Endothelial cell (in vitro differentiated cells): Measurements from ENCODE around the gene BCL11A. TPM values are rescaled to one million over a fixed set of nuclear protein-coding genes. Genes with fewer than 3 reads are reported as not detected.

ENCODE experiments used
- DNase-seq: peaks from one replicate; pipeline ENCODE4 v3.0.0; 2021; ENCODE audit warnings: low spot score
- H3K27ac Mint-ChIP-seq: one replicate; pipeline ENCODE4 v1.8.0; 2021; ENCODE audit warnings: mixed read lengths, inconsistent platforms; ENCODE audit not compliant: unreplicated experiment
- H3K27me3 Mint-ChIP-seq: one replicate; pipeline ENCODE4 v1.8.0; 2021; ENCODE audit warnings: mild to moderate bottlenecking, moderate library complexity, mixed read lengths, inconsistent platforms; ENCODE audit not compliant: unreplicated experiment
- H3K36me3 Mint-ChIP-seq: one replicate; pipeline ENCODE4 v1.8.0; 2021; ENCODE audit warnings: mild to moderate bottlenecking, low read depth, mixed read lengths, inconsistent platforms; ENCODE audit not compliant: unreplicated experiment
- H3K4me1 Mint-ChIP-seq: one replicate; pipeline ENCODE4 v1.8.0; 2021; ENCODE audit warnings: mild to moderate bottlenecking, mixed read lengths, inconsistent platforms; ENCODE audit not compliant: unreplicated experiment
- H3K4me3 Mint-ChIP-seq: one replicate; pipeline ENCODE4 v1.8.0; 2021; ENCODE audit warnings: mild to moderate bottlenecking, mixed read lengths, inconsistent platforms; ENCODE audit not compliant: unreplicated experiment
- H3K9me3 Mint-ChIP-seq: one replicate; pipeline ENCODE4 v1.8.0; 2021; ENCODE audit warnings: mixed read lengths, inconsistent platforms; ENCODE audit not compliant: unreplicated experiment
- CTCF ChIP-seq: fragments of 200-600 bp; sonication (generic); IDR thresholded peaks from one replicate; pipeline ENCODE4 v1.5.0; 2021; ENCODE audit warnings: antibody characterized with exemption; ENCODE audit not compliant: unreplicated experiment
- total RNA-seq: library from RNA; stranded (reverse); fragmentation: NEBNext Ultra II Directional; extraction: Animal tissue kit (Norgen Biotek cat#: 25700); gene quantifications from one replicate; pipeline ENCODE4 v1.2.1, GENCODE V29; 2021; ENCODE audit not compliant: unreplicated experiment

The BCL11A gene
- total RNA-seq, 1 donor from 2014 or later, result 9.6 TPM

- Mint-ChIP-seq H3K4me1 (peaks cover 12% of the 10 kb centered on the region), H3K36me3 (no peaks in the 10 kb centered on the region), H3K27me3 (peaks cover 2% of the 10 kb centered on the region), H3K27ac (no peak overlapping the region), H3K9me3 (no peaks in the 10 kb centered on the region), H3K4me3 (no peak overlapping the region)
- TF ChIP-seq CTCF, result peak; percentile 75
- no peak for DNase-seq
Measured at GRCh38 chr2:60560734-60561644, 7.5 kb upstream of the BCL11A start.

GRCh38 chr2:60559880-60560279 is 6.4 kb upstream of the BCL11A start:
- Mint-ChIP-seq H3K36me3 (no peaks in the 10 kb centered on the region), H3K27ac (no peak overlapping the region)

GRCh38 chr2:60558536-60558935 is 5.1 kb upstream of the BCL11A start:
- no peak for DNase-seq
- Mint-ChIP-seq H3K4me1 (peaks cover 4% of the 10 kb centered on the region), H3K4me3 (no peak overlapping the region), H3K27ac (no peak overlapping the region), H3K9me3 (no peaks in the 10 kb centered on the region), H3K27me3 (peaks cover 4% of the 10 kb centered on the region), H3K36me3 (no peaks in the 10 kb centered on the region)
- TF ChIP-seq CTCF, result no peak

More at GRCh38 chr2:60559880-60560279, 6.4 kb upstream of the BCL11A start:
- TF ChIP-seq CTCF, result no peak
- Mint-ChIP-seq H3K9me3 (no peaks in the 10 kb centered on the region), H3K4me1 (peaks cover 9% of the 10 kb centered on the region), H3K4me3 (no peak overlapping the region), H3K27me3 (peaks cover 4% of the 10 kb centered on the region)
- DNase-seq, result no peak

- H3K36me3 Mint-ChIP-seq, result no peaks in the 10 kb centered on the region
- TF ChIP-seq CTCF, result no peak
- H3K27me3 Mint-ChIP-seq, result peaks cover 5% of the 10 kb centered on the region
- peaks cover 4% of the 10 kb centered on the region for H3K4me1 Mint-ChIP-seq
- DNase-seq, result no peak
- H3K4me3 Mint-ChIP-seq, result peak overlapping the region; percentile 74
- no peaks in the 10 kb centered on the region for H3K9me3 Mint-ChIP-seq
- H3K27ac Mint-ChIP-seq, result no peak overlapping the region
Measured at GRCh38 chr2:60557486-60557864, 4.0 kb upstream of the BCL11A start.
